Pancreas (tissue), 10 donors: ENCODE results near the gene CFAP77. TPM values are rescaled to one million over a fixed set of nuclear protein-coding genes. Genes with fewer than 3 reads are reported as not detected.

Source experiments
- ATAC-seq, 4 donors: fragments of 200-7000 bp; cut with Tn5 transposase; one replicate each; pipeline versions ENCODE4 v1.8.0 to v1.9.1; 2020; ENCODE audit warnings: mild to moderate bottlenecking in 4 of 4, moderate library complexity in 4 of 4
- DNase-seq, 6 donors: peaks; one replicate each; pipeline ENCODE4 v3.0.0-alpha.2; 2020
- FAIRE-seq: peaks from 2 replicates; lab custom pipeline; 2012; peaks lifted over from hg19 to GRCh38; lab: Jason Lieb, UNC
- H3K27ac ChIP-seq, 4 donors: fragments of 200-600 bp; sonication (generic); 1 replicate in 3 of 4; 2 replicates in 1 of 4; pipeline versions ENCODE4 v1.5.0 to v1.8.0; 2020
- H3K27me3 ChIP-seq, 4 donors: fragments of 200-600 bp; one replicate each; pipeline ENCODE4 v1.8.0; 2021
- H3K36me3 ChIP-seq, 3 donors: fragments of 200-600 bp; sonication (generic) in 1 of 3; one replicate each; pipeline versions ENCODE4 v1.5.0 to v1.8.0; 2020 to 2021
- H3K4me1 ChIP-seq, 3 donors: fragments of 200-600 bp; one replicate each; pipeline ENCODE4 v1.8.0; 2021
- H3K4me3 ChIP-seq, 4 donors: fragments of 200-600 bp; sonication (generic) in 2 of 4; one replicate each; pipeline versions ENCODE4 v1.5.0 to v1.8.0; 2020 to 2021
- H3K9me3 ChIP-seq, 4 donors: fragments of 200-600 bp; one replicate each; pipeline ENCODE4 v1.8.0; 2021
- WGBS, 2 donors: extraction: QIAGEN DNeasy Blood & Tissue Kit; methylation state at CpG; one replicate each; pipeline ENCODE4 v1.1.7; 2013; 5-methylcytosine and 5-hydroxymethylcytosine counted together
- intact Hi-C, 3 donors: fragments of 100-400 bp; cut with DNase I; formaldehyde crosslinking; loops; one replicate each; pipeline versions ENCODE4 v1.11.1 to v1.14.2; 2022
- polyA plus RNA-seq, 2 donors: library from polyadenylated mRNA; stranded (reverse); fragments of 200-250 nt; gene quantifications; one replicate each; pipeline ENCODE4 v1.2.3, GENCODE V29; 2013
- total RNA-seq, 6 donors: library from RNA; stranded (reverse); fragmentation: NEBNext Ultra II Directional in 4 of 6; extraction: Animal tissue kit (Norgen Biotek cat#: 25700) in 4 of 6; gene quantifications; one replicate each; pipeline versions ENCODE4 v1.2.1 to v1.2.4, GENCODE V29; 2021 to 2023
- TF ChIP-seq, protein P1 (sequence below), 4 donors: fragments of 200-600 bp; sonication (generic) in 3 of 4; IDR thresholded peaks; one replicate each; pipeline versions ENCODE4 v1.5.0 to v1.8.0; 2021; ENCODE audit warnings: antibody characterized with exemption in 4 of 4
- donor health status: healthy with polysubstance abuse.
- donor health status: DM: no; HTN: no; CAD: no; lungs with moderate emphysema.
- donor health status: DM: no; HTN: no; CAD: no.
- donor health status: control.
- donor health status: control.
- donor health status: Bipolar disorder and iron deficiency.
- donor health status: DM: yes; HTN: yes; CAD: no.
- donor health status: DM: no; HTN: no; CAD: no.
- donor health status: DM: no; HTN: no; CAD: no.
- donor health status: DM: yes; HTN: yes; CAD: no.

Gene CFAP77
- total and polyA plus RNA-seq, 8 donors, result not detected

DNA sequence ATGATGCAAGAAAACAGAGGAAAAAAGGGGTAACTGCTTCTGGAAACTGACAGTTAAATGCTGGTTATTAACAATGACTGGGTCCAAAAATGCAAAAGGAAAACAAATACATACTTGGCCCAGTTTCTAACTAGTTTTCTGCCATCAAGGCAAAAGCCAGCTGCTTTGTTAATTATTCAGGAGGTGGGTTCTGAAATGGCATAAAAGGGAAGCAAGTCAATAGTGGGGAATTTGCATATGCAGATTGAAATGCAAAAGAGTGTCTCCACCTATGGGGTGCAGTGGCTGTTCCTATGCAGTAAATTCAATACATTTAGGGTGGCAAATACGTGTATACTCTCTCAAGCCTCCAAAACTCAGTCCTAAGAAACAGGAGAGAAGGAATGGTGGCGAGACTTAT, 205.8 kb downstream of the CFAP77 start:
- H3K36me3 ChIP-seq, result peaks cover 0 to 31% (median 0%) of the 10 kb centered on the region in 3 donors
- intact Hi-C loops, result no loop called here
- no peak overlapping the region for H3K4me3 ChIP-seq
- no peaks in the 10 kb centered on the region for H3K4me1 ChIP-seq
- H3K27me3 ChIP-seq, result no peaks in the 10 kb centered on the region
- FAIRE-seq (no peak), DNase-seq (no peak), ATAC-seq (no peak)
- WGBS, 2 donors, result 84 to 91% methylated on average over 2 of the region's 2 CpGs
- no peak overlapping the region for H3K27ac ChIP-seq
- TF ChIP-seq, protein P1, sequence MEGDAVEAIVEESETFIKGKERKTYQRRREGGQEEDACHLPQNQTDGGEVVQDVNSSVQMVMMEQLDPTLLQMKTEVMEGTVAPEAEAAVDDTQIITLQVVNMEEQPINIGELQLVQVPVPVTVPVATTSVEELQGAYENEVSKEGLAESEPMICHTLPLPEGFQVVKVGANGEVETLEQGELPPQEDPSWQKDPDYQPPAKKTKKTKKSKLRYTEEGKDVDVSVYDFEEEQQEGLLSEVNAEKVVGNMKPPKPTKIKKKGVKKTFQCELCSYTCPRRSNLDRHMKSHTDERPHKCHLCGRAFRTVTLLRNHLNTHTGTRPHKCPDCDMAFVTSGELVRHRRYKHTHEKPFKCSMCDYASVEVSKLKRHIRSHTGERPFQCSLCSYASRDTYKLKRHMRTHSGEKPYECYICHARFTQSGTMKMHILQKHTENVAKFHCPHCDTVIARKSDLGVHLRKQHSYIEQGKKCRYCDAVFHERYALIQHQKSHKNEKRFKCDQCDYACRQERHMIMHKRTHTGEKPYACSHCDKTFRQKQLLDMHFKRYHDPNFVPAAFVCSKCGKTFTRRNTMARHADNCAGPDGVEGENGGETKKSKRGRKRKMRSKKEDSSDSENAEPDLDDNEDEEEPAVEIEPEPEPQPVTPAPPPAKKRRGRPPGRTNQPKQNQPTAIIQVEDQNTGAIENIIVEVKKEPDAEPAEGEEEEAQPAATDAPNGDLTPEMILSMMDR (IDR thresholded peaks at IDR 0.05), result no peak
- no peaks in the 10 kb centered on the region for H3K9me3 ChIP-seq

DNA sequence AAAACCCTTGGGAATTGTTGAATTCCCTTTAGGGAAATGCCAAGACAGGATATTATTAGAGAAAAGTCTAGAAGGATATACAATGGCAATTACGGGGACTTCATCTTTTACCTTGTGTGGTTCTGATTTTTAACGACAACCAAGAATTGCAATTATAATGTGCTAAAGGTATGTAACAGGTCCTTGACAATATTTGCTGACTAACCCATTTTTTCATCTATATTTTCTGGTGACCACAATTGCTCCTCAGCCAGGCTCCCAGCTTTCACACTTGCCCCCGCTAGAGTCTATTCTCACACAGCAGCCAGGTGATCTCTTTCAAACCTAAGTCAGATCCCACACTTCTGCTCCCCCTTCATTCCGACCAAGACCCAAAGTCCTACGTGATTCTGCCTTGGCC, 206.7 kb downstream of the CFAP77 start:
- H3K27ac ChIP-seq, result no peak overlapping the region
- ATAC-seq (no peak), DNase-seq (no peak), FAIRE-seq (no peak)
- H3K36me3 ChIP-seq, result peaks cover 0 to 26% (median 0%) of the 10 kb centered on the region in 3 donors
- TF ChIP-seq, protein P1 (IDR thresholded peaks at IDR 0.05), result no peak
- no peak overlapping the region for H3K4me3 ChIP-seq
- H3K9me3 ChIP-seq, result no peaks in the 10 kb centered on the region
- WGBS, 2 donors, result 92% methylated on average over 5 of the region's 5 CpGs
- H3K4me1 ChIP-seq, result no peaks in the 10 kb centered on the region
- H3K27me3 ChIP-seq, result no peaks in the 10 kb centered on the region
- intact Hi-C loops, result no loop called here

DNA sequence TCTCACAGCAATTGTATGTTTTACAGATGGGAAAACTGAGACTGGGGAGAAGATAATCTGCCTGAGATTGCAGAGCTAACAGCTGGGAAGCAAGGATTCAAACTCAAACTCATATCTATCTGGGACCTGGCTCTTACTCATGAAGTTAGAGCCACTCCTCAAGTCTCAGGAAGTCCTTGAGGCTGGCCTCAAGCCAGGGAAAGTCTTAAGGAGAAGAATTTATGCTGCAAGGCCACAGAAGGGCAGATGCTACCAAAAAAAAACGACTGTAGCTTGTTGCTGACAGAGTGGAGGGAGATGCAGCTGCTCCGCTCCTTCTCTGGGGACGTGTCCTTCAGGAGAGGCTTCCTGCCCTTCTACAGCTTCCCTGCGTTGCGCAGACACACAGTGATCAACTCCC, 212.1 kb downstream of the CFAP77 start:
- FAIRE-seq (no peak), DNase-seq (no peak), ATAC-seq (no peak)
- H3K27me3 ChIP-seq, result no peaks in the 10 kb centered on the region
- H3K9me3 ChIP-seq, result no peaks in the 10 kb centered on the region
- intact Hi-C loops, result no loop called here
- H3K27ac ChIP-seq, result no peak overlapping the region
- WGBS, 2 donors, result 72 to 78% methylated on average over 5 of the region's 5 CpGs
- H3K4me3 ChIP-seq, result no peak overlapping the region
- TF ChIP-seq, protein P1 (IDR thresholded peaks at IDR 0.05), result no peak
- peaks cover 0 to 24% (median 0%) of the 10 kb centered on the region in 3 donors for H3K36me3 ChIP-seq
- no peaks in the 10 kb centered on the region for H3K4me1 ChIP-seq

Other genes with a start within 250 kb of the CFAP77 start
- gene NTNG2, start 248.2 kb upstream of the CFAP77 start, total RNA-seq, result 1 to 10 TPM; 1.0 to 6.4 (median 3.6) TPM
- gene NTNG2, start 248.2 kb upstream of the CFAP77 start, polyA plus RNA-seq, result 1 to 10 TPM; 1.1 to 1.5 TPM
- 10 to 100 TPM; 11.1 to 23.1 (median 14.5) TPM for gene SETX, start 55.2 kb upstream of the CFAP77 start, total RNA-seq
- 10 to 100 TPM; 12.4 to 20.7 TPM for gene SETX, start 55.2 kb upstream of the CFAP77 start, polyA plus RNA-seq
- 1 to 10 TPM; 4.5 to 9.0 (median 6.0) TPM for gene TTF1, start 3.4 kb upstream of the CFAP77 start, total RNA-seq
- gene TTF1, start 3.4 kb upstream of the CFAP77 start, polyA plus RNA-seq, result 10 to 100 TPM in 1 of 2 donors, 1 to 10 TPM in 1; 8.5 to 14.0 TPM
- not detected for gene BARHL1, start 172.4 kb downstream of the CFAP77 start, total RNA-seq
- gene BARHL1, start 172.4 kb downstream of the CFAP77 start, polyA plus RNA-seq, result under 1 TPM in 1 of 2 donors, not detected in 1; 0.27 TPM